Measurements from ENCODE around the gene WDHD1. TPM values are rescaled to one million over a fixed set of nuclear protein-coding genes. Genes with fewer than 3 reads are reported as not detected.
A peak's percentile ranks its signal among the peaks of the same experiment; 100 is the strongest.
"Not testable (repeated sequence)": the region's sequence is repeated elsewhere in the genome, so short reads cannot be mapped to it uniquely, and the experiment has no call there.

Gene WDHD1
- total and polyA plus RNA-seq, 2 experiments from 2014 or later: 4.9 to 7.4 TPM

DNA sequence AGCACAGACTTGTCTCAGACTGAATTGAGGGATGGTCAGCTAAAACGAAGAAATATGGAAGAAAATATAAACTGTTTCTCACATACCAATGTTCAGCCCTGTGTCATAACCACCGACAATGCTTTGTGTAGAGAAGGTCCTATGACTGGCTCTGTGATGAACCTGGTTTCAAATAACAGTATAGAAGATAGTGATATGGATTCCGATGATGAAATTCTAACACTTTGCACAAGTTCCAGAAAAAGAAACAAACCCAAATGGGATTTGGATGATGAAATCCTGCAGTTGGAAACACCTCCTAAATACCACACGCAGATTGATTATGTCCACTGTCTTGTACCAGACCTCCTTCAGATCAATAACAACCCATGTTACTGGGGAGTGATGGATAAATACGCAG lies 16.6 kb upstream of the WDHD1 start:
- H3K4me3 ChIP-seq: no peak overlapping the region
- no peaks in the 10 kb centered on the region for H3K9me3 ChIP-seq (ENCODE audit: low read depth)
- H3K4me1 ChIP-seq (ENCODE audit: low read depth): no peaks in the 10 kb centered on the region
- peak in 1 of 2 donors; percentile 40 for DNase-seq (ENCODE audit: low read depth in 1 of 2, low spot score in 1 of 2)
- TF ChIP-seq, protein P1, sequence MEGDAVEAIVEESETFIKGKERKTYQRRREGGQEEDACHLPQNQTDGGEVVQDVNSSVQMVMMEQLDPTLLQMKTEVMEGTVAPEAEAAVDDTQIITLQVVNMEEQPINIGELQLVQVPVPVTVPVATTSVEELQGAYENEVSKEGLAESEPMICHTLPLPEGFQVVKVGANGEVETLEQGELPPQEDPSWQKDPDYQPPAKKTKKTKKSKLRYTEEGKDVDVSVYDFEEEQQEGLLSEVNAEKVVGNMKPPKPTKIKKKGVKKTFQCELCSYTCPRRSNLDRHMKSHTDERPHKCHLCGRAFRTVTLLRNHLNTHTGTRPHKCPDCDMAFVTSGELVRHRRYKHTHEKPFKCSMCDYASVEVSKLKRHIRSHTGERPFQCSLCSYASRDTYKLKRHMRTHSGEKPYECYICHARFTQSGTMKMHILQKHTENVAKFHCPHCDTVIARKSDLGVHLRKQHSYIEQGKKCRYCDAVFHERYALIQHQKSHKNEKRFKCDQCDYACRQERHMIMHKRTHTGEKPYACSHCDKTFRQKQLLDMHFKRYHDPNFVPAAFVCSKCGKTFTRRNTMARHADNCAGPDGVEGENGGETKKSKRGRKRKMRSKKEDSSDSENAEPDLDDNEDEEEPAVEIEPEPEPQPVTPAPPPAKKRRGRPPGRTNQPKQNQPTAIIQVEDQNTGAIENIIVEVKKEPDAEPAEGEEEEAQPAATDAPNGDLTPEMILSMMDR (IDR thresholded peaks at IDR 0.05; ENCODE audit: low read depth, low read length): no peak
- no peaks in the 10 kb centered on the region for H3K27me3 ChIP-seq
- peaks cover 7% of the 10 kb centered on the region for H3K36me3 ChIP-seq
- no peak overlapping the region for H3K27ac ChIP-seq

DNA sequence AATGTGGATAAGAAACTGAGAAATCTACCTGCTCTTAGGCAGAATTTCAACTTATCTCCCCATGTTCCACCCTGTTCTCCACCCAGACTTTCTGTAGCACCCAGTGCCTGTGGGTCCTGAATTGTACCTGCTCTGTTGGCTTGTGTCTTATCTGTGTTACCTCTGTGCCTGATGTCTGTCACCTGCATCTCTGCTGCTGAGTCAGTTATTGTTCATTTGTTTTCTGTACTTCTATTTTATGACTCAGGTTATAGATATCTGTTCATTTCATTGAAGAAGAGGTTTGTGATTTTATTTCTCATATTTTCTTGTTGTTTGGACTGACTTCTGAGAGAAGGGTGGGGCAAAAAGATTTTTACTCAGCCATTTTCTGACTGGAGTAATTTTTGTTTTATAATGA lies 11.8 kb upstream of the WDHD1 start:
- Histone ChIP-seq H3K4me1 (ENCODE audit: low read depth) (no peaks in the 10 kb centered on the region), H3K27ac (no peak overlapping the region), H3K36me3 (peaks cover 6% of the 10 kb centered on the region), H3K4me3 (no peak overlapping the region), H3K9me3 (ENCODE audit: low read depth) (no peaks in the 10 kb centered on the region), H3K27me3 (no peaks in the 10 kb centered on the region)
- TF ChIP-seq, protein P1 (IDR thresholded peaks at IDR 0.05; ENCODE audit: low read depth, low read length): no peak
- no peak for DNase-seq (ENCODE audit: low read depth in 1 of 2, low spot score in 1 of 2)

DNA sequence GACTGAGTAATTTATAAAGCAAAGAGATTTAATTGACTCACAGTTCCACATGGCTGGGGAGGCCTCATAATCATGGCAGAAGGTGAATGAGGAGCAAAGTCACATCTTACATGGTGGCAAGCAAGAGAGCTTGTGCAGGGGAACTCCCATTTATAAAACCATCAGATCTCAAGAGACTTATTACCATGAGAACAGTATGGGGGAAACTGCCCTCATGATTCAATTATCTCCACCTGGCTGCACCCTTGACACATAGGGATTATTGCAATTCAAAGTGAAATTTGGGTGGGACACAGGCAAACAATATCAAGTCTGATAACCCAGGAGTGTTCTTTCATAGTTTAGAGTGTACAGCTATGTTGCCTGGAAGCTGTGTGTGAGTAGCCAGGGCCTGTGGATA lies 11.1 kb upstream of the WDHD1 start:
- not testable (repeated sequence) for H3K9me3 ChIP-seq (ENCODE audit: low read depth); H3K4me1 ChIP-seq (ENCODE audit: low read depth); H3K4me3 ChIP-seq; DNase-seq (ENCODE audit: low read depth in 1 of 2, low spot score in 1 of 2); H3K27me3 ChIP-seq; H3K27ac ChIP-seq; H3K36me3 ChIP-seq

DNA sequence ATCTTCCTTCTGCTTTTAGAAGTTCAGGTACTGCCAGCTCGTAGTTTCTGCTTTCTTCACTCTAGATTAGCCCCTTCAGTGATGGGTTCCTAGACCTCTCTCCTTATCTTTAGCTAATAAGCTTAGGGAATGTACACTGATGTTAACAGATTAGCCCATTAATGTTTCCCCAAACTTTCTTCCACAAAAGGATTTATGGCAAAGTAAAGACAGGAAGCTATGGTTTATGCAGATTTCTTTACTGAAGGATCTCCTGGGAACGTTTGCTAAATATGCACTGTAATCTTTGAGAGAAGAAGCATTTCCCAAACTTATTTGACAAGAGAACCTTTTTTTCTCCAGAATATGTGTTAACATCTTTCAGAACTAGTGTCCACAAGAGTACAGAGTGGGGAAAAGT lies 4.3 kb upstream of the WDHD1 start:
- H3K27me3 ChIP-seq: no peaks in the 10 kb centered on the region
- TF ChIP-seq, protein P1 (IDR thresholded peaks at IDR 0.05; ENCODE audit: low read depth, low read length): no peak
- H3K4me1 ChIP-seq (ENCODE audit: low read depth): peaks cover 27% of the 10 kb centered on the region
- peaks cover 6% of the 10 kb centered on the region for H3K36me3 ChIP-seq
- H3K27ac ChIP-seq: peak overlapping the region; percentile 32
- DNase-seq (ENCODE audit: low read depth in 1 of 2, low spot score in 1 of 2): peak in 1 of 2 donors; percentile 27
- H3K9me3 ChIP-seq (ENCODE audit: low read depth): no peaks in the 10 kb centered on the region
- H3K4me3 ChIP-seq: no peak overlapping the region

DNA sequence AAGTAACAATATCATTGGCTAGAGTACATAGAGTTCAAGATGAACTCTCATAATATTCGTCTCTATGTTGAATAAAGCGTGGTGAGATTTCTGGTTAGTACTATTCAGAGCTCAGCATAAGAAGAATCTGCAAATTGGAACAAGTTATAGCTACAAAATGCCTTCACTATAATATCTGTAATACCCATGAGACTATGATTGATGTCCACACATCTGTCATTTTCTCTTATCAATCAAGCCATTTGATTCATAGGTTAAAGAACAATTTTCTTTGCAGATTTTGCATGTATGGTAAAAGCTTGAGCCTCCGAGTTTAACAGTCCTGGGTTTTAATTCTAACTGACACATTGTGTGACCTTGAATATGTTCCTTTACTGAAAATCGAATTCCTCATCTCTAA lies 1.6 kb upstream of the WDHD1 start:
- Histone ChIP-seq H3K9me3 (ENCODE audit: low read depth) (no peaks in the 10 kb centered on the region), H3K27me3 (no peaks in the 10 kb centered on the region), H3K4me3 (peak overlapping the region; percentile 62), H3K4me1 (ENCODE audit: low read depth) (peaks cover 31% of the 10 kb centered on the region), H3K27ac (no peak overlapping the region), H3K36me3 (peaks cover 3% of the 10 kb centered on the region)
- TF ChIP-seq, protein P1 (IDR thresholded peaks at IDR 0.05; ENCODE audit: low read depth, low read length): no peak
- DNase-seq (ENCODE audit: low read depth in 1 of 2, low spot score in 1 of 2): no peak

DNA sequence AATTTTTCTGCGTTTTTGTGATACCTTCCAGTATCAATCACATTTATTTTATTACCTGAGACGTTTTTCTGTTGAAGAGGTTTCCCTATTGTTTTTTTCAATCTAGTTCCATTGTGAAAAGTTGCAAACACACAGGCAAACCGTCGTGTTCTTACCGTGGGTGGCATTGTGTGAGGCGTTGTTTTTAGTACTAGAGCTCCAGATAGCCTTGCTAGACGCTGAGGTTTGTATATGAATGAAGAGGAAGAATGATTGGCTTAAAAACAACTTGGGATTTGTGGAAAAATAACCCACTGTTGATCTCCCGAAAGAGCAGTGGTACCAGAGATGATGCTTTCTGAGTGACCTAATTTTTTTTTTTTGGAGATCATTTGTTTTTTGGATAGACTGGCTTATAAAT lies 1.2 kb upstream of the WDHD1 start:
- no peak overlapping the region for H3K27ac ChIP-seq
- H3K36me3 ChIP-seq: no peaks in the 10 kb centered on the region
- no peaks in the 10 kb centered on the region for H3K9me3 ChIP-seq (ENCODE audit: low read depth)
- peak overlapping the region; percentile 62 for H3K4me3 ChIP-seq
- TF ChIP-seq, protein P1 (IDR thresholded peaks at IDR 0.05; ENCODE audit: low read depth, low read length): no peak
- peaks cover 31% of the 10 kb centered on the region for H3K4me1 ChIP-seq (ENCODE audit: low read depth)
- peak; percentile 2 to 19 for DNase-seq (ENCODE audit: low read depth in 1 of 2, low spot score in 1 of 2)
- no peaks in the 10 kb centered on the region for H3K27me3 ChIP-seq
